GM18508 (cell line): ENCODE measurements around the gene BRWD1.
"Not testable (repeated sequence)": the region's sequence is repeated elsewhere in the genome, so short reads cannot be mapped to it uniquely, and the experiment has no call there.

Experiments used
- ATAC-seq: cut with Tn5 transposase; IDR thresholded peaks from one replicate; pipeline ENCODE4 v1.9.1; 2021; ENCODE audit warnings: moderate number of reproducible peaks; ENCODE audit not compliant: insufficient read depth, unreplicated experiment

BRWD1 gene

DNA sequence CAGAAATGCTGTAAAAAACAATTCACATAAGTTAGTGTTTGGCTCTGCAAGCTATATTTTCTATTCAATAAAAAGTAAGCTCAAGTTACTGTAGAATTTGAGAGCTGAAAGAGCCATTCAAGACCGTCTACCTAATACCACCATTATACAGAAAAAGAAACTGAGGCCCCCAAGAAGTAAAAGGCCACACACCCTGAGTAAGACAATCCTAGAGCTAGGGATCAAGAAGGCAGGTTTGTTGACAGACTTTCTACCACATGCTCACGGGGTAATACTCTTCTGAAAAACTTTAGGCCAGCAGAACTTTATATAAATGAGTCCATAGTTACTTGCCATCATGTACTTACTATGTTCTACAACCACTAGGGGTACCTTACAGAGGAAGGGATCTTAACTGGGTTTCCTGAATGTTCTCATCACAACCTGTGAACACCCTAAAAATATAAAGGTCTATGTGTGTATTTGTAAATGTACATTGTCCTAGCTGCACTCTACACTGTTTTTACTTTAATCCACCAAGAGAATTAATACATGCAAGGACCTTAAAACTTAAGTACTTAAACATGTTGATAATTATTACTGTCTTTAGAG lies 132.9 kb downstream of the BRWD1 start:
- ATAC-seq = no peak

DNA sequence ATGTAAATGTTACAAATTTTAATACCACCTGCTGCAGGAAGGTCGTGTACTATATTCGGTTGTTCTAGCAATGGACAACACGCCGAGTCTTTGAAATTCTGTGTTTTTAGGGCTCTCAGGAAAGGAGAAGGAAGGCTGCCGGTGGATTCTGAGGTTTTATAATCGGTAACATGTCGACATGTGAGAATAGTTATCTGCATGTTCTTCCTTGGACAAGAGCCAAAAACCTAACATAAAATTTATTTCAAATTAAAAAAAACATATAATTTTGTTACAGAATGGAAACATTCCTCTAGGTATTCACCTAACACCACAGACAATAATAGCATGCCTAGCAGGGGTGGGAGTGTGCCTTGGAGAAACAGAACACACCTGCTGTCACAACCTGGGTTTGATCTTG lies 135.0 kb downstream of the BRWD1 start:
- no peak for ATAC-seq

DNA sequence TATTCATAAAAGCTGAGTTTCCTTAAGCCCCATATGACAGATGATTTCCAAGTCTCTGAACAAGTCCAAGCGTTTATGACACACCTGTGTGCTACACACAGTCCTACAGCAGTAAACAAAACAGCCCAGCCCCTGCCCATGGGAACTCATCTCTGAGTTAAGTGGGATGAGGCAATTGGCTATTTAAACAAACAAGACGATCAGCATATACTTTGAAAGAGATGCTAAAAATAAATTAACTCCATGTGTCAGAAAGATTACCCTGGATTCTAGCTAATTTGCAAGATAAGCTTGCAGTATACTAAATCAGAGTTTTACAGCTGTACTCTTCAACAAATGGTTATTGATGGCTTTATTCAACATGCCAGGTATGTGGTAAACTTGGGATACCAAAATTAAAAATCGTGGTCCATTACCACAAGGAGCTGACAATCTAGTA lies 137.1 kb downstream of the BRWD1 start:
- no peak for ATAC-seq

DNA sequence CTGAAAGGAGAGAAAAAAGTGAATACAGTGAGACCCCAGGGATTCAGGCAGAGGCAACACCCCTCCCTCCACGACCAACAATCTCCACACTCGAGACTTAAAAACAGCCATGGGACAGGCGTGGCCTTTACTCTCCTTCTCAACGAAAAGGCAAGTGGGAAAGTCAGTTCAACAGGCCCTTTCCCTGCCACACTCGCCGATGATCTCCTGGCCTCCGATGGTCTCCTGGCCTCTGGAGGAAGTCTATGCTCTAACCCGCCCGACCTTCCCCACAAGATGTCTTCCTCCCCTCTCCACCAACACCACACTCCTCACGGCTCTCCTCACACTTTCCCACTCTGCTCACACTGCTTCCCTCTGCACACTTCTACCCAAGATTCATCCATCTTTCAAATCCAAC lies 137.8 kb downstream of the BRWD1 start:
- ATAC-seq = no peak

- ATAC-seq = no peak
Measured at GRCh38 chr21:39175154-39175553, 138.3 kb downstream of the BRWD1 start.

DNA sequence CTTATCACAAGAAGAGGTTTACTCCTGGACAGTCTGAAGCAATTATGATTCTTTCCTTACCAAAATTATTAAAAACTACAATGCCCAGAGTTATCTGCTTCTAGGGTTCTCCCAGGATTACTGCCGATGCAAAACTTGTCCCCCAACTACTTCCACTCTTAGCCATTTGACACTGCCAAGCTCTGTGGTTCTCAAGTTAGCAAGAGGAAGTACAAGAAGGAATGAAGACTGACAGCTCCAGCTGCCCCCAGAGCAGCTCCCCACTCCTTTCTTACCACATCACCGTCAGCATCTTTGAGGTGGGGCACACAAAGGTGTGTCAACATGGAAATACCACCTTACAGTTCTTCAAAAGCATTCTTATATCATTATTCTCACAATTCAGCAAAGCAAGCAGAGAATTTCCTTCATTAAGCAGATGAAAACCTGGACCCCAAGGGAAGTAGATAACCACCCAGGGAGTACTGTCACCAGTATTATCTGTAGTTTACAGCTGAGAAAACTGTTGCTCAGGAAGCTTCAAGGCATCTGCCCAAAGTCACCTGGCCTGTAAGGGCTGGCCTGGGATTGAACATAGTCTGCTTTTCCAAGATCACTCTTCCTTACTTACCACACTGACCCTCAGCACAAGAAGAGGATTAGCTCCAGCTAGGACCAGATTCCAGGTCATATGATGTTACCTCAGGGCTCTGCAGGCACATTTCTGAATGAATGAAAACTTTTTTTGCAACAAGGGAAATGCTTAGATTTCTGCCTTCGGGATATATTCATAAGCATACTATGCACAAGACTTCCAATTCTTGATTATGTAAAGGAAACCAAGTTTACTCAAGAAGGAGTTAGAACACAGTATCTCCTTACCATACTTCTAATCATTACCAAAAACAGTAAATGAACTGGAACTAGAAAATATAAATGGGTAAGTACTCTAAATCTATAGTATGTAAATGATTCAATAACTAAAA lies 139.4 kb downstream of the BRWD1 start:
- no peak for ATAC-seq

GRCh38 chr21:39169906-39170305 lies 143.5 kb downstream of the BRWD1 start:
- ATAC-seq = no peak

DNA sequence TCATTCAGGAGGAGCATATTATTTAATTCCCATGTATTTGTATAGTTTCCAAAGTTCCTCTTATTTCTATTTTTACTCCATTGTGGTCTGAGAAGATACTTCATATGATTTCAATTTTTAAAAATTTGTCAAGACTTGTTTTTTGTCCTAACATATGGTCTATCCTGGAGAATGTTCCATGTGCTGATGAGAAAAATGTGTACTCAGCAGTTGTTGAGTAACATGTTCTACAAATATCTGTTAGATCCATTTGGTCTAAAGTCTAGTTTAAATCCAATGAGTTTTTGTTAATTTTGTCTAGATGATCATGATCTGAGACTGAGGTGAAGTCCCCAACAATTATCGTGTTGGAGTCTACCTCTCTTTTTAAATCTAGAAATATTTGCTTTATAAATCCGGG lies 144.6 kb downstream of the BRWD1 start:
- no peak for ATAC-seq

DNA sequence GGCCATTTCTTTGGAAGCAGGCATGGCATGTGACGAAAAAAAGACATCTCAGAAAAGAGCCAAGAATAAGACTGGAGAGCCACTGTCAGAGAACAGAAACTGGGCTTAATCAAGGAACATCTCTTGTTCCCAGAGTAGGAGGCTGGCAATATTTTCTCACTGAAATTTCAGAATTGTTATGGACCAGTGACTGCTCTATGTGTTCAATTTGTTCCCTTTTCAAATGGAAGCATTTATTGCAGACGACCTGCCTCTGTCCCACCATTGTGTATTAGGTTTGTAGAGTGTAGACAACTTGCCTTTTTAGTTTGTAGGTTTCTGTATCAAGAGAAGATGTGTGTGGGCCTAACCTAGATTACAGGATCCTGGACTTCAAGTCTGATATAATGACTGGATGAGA lies 148.9 kb downstream of the BRWD1 start:
- no peak for ATAC-seq

DNA sequence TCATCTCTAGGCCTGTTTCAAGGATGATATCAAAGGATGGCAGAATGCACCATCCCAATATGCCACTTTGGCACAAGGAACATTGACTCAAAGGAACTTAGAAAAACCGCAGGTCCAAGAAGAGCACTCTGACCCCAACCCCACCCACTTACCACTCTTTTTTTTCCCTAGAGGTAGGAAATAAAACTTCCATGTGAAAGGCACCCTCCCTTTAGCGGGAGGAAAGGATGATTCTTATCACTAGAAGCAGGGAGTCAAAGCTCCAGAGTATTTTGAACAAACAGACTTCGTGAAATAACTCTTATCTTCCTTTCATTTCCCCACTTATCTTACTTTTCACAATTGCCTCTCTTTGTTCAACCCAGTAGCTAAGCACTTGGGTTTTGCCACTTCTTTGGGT lies 152.4 kb downstream of the BRWD1 start:
- no peak for ATAC-seq

DNA sequence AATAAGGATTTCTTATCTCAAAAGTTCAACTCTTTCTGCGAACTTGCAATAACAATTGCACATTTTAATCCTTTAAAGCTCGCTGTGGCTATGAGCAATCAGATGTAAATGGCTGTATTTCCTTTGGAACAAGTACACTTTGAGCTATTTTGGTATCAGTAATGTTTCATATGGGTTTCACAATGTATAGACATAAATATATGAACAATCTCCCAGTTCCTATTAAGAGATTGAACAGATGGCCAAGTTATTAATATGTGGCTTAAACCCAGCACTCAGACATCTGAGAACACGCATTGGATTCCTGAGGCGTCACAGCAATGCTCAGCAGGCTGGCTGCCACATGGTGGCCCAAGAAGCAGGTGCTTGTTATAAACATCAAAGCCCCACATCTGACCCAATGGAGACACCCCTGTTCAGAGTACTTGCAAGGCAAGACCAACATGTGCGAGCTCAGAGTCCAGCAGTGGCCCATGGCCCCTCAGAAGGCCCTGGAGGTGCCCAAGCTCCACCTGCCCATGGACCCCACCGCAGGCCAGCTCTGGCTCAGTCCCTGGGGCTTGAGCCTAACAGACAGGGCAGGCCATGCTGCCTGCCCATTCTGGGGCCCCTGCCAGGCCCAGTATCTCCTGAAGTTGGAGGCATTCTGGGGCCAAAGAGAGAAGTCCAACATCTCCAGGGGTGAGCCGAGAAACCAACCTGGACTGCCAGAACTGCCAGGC lies 153.9 kb downstream of the BRWD1 start:
- no peak for ATAC-seq

DNA sequence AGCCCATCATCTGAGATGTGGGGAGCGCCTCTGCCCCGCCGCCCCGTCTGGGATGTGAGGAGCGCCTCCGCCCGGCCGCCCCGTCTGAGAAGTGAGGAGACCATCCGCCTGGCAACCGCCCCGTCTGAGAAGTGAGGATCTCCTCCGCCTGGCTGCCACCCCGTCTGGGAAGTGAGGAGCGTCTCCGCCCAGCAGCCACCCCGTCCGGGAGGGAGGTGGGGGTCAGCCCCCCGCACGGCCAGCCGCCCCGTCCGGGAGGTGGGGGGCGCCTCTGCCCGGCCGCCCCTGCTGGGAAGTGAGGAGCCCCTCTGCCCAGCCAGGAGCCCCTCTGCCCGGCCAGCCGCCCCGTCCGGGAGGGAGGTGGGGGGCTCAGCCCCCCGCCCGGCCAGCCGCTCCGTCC lies 156.2 kb downstream of the BRWD1 start:
- ATAC-seq = not testable (repeated sequence)

- no peak for ATAC-seq
Measured at GRCh38 chr21:39156024-39156423, 157.4 kb downstream of the BRWD1 start.

GRCh38 chr21:39155578-39155977 lies 157.9 kb downstream of the BRWD1 start:
- ATAC-seq = no peak

- no peak for ATAC-seq
Measured at GRCh38 chr21:39153842-39154241, 159.6 kb downstream of the BRWD1 start.

GRCh38 chr21:39153373-39153772 lies 160.1 kb downstream of the BRWD1 start:
- no peak for ATAC-seq

GRCh38 chr21:39152271-39152670 lies 161.2 kb downstream of the BRWD1 start:
- no peak for ATAC-seq

GRCh38 chr21:39150877-39151276 lies 162.6 kb downstream of the BRWD1 start:
- ATAC-seq = no peak

- no peak for ATAC-seq
Measured at GRCh38 chr21:39150316-39150715, 163.1 kb downstream of the BRWD1 start.

- no peak for ATAC-seq
Measured at GRCh38 chr21:39149882-39150281, 163.6 kb downstream of the BRWD1 start.

DNA sequence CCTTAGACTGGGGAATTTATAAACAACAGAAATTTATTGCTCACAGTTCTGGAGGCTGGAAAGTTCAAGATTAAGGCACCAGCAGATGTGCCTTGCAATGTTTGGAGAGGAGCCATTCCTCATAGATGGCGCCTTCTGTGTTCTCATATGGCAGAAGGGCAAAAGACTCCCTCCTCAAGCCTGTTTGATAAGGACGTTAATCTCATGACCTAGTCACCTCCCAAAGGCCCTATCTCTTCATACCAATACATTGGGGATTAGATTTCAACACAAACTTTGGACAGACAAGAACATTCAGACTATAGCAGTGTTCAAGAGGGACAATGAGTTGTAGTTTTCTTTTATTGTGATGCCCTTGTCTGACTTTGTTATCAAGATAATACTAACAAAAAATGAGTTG lies 164.5 kb downstream of the BRWD1 start:
- ATAC-seq = no peak
